Omental fat pad (tissue), 4 donors: Measurements from ENCODE around the gene DUSP7. TPM values are rescaled to one million over a fixed set of nuclear protein-coding genes. Genes with fewer than 3 reads are reported as not detected.

ENCODE experiments used
- ATAC-seq: fragments of 150-250 bp; one replicate; pipeline ENCODE4 v1.9.1; 2016; ENCODE audit warnings: mild to moderate bottlenecking, moderate library complexity; ENCODE audit not compliant: low FRiP score
- DNase-seq: peaks from one replicate; pipeline ENCODE4 v3.0.0-alpha.2; 2019; ENCODE audit warnings: low spot score
- CTCF ChIP-seq, 3 donors: fragments of 450-650 bp; IDR thresholded peaks; one replicate each; pipeline ENCODE4 v1.5.1; 2016 to 2017; ENCODE audit warnings: antibody characterized with exemption in 3 of 3, mild to moderate bottlenecking in 3 of 3, moderate library complexity in 2 of 3
- total RNA-seq, 4 donors: library from RNA; depleted of rRNA; stranded (reverse); fragments of >200 nt; gene quantifications; one replicate each; pipeline ENCODE4 v1.1.0, GENCODE V29; 2016

Gene DUSP7
- total RNA-seq, 4 donors from 2014 or later, result 5.5 to 22.2 (median 16.8) TPM

GRCh38 chr3:52090131-52090932 is 34.0 kb upstream of the DUSP7 start:
- DNase-seq, result no peak
- no peak for TF ChIP-seq CTCF (IDR thresholded peaks at IDR 0.05)
- ATAC-seq, result no peak

- no peak for TF ChIP-seq CTCF (IDR thresholded peaks at IDR 0.05)
- no peak for ATAC-seq
- DNase-seq, result no peak
Measured at GRCh38 chr3:52089691-52090090, 33.3 kb upstream of the DUSP7 start.

GRCh38 chr3:52088445-52089367 is 32.3 kb upstream of the DUSP7 start:
- ATAC-seq, result no peak
- no peak for TF ChIP-seq CTCF (IDR thresholded peaks at IDR 0.05)
- DNase-seq, result peak; percentile 42

- no peak for TF ChIP-seq CTCF (IDR thresholded peaks at IDR 0.05)
- no peak for ATAC-seq
- no peak for DNase-seq
Measured at GRCh38 chr3:52087731-52088130, 31.4 kb upstream of the DUSP7 start.

- ATAC-seq (no peak), DNase-seq (no peak)
- TF ChIP-seq CTCF (IDR thresholded peaks at IDR 0.05), result no peak
Measured at GRCh38 chr3:52086976-52087663, 30.7 kb upstream of the DUSP7 start.

GRCh38 chr3:52086461-52086860 is 30.1 kb upstream of the DUSP7 start:
- no peak for TF ChIP-seq CTCF (IDR thresholded peaks at IDR 0.05)
- ATAC-seq (no peak), DNase-seq (no peak)
